Coronary artery (tissue), 2 donors: ENCODE measurements around the gene UBE2QL1.

Source experiments
- DNase-seq: peaks from one replicate; pipeline ENCODE4 v3.0.0-alpha.2; 2017; ENCODE audit warnings: low spot score
- H3K27ac ChIP-seq, 2 donors: fragments of 200-600 bp; sonication (generic); one replicate each; pipeline ENCODE4 v1.5.1; 2016 to 2019
- H3K4me3 ChIP-seq: fragments of 200-600 bp; sonication (generic); 2 replicates; pipeline ENCODE4 v1.5.1; 2016; ENCODE audit warnings: mild to moderate bottlenecking, moderate library complexity
- CTCF ChIP-seq: fragments of 200-600 bp; sonication (generic); IDR thresholded peaks from one replicate; pipeline ENCODE4 v1.5.1; 2019; ENCODE audit warnings: antibody characterized with exemption

Gene UBE2QL1

GRCh38 chr5:6455571-6456200, 7.0 kb downstream of the UBE2QL1 start:
- DNase-seq: peak; percentile 41
- TF ChIP-seq CTCF: no peak
- Histone ChIP-seq H3K4me3 (no peak overlapping the region), H3K27ac (no peak overlapping the region)

- Histone ChIP-seq H3K27ac (no peak overlapping the region), H3K4me3 (no peak overlapping the region)
- TF ChIP-seq CTCF: no peak
- DNase-seq: peak; percentile 16
These were observed 8.2 kb downstream of the UBE2QL1 start for GRCh38 chr5:6456766-6457370.

- TF ChIP-seq CTCF: no peak
- Histone ChIP-seq H3K27ac (no peak overlapping the region), H3K4me3 (no peak overlapping the region)
- peak; percentile 4 for DNase-seq
These were observed 8.9 kb downstream of the UBE2QL1 start for GRCh38 chr5:6457592-6457991.

GRCh38 chr5:6458833-6459232, 10.2 kb downstream of the UBE2QL1 start:
- peak; percentile 26 for DNase-seq
- no peak overlapping the region for H3K4me3 ChIP-seq
- TF ChIP-seq CTCF: no peak
- no peak overlapping the region for H3K27ac ChIP-seq

- TF ChIP-seq CTCF: no peak
- peak; percentile 52 for DNase-seq
- no peak overlapping the region for H3K27ac ChIP-seq
These were observed 11.2 kb downstream of the UBE2QL1 start for GRCh38 chr5:6459896-6460295.

GRCh38 chr5:6461006-6461405, 12.3 kb downstream of the UBE2QL1 start:
- no peak for DNase-seq
- no peak overlapping the region for H3K27ac ChIP-seq
- H3K4me3 ChIP-seq: no peak overlapping the region
- no peak for TF ChIP-seq CTCF

More at GRCh38 chr5:6459896-6460295, 11.2 kb downstream of the UBE2QL1 start:
- no peak overlapping the region for H3K4me3 ChIP-seq
